Measurements from ENCODE around the gene OR5A2.
A peak's percentile ranks its signal among the peaks of the same experiment; 100 is the strongest.
"Not testable (repeated sequence)": the region's sequence is repeated elsewhere in the genome, so short reads cannot be mapped to it uniquely, and the experiment has no call there.

Gene OR5A2

DNA sequence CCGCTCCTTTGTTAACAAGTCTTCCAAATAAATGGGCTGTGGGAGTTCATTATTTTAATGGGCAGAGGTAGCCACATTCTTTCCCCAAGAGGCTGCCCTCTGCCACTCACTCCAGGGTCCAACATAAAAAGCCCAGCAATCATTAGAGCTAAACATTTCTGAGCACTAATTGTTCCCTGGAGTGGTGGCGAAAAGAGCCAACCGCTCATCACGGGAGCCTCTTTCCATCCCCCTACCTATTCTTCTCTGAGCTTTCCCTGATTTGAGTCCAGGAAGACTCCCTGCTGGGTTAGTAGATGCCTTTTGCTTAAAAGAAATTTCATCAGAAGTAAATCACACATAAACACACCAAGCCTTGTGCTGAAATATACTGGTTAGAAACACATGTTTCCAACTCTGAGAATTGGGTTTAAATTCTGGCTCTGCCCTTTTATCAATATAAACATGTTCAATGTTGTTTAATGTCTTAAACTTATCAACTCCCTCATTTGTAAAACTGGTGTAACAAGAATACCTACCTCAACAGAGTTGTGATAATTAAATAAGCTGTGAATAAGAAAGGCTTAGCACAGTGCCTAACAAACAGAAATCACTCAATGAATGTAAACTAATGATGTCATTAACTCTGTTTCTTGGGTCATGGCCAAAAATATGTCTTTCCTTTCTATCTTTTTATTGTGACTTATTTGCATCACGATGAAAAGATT, at the start of gene OR5A2:
OR5A2 (minus strand) TSS at position 53 of the 707 bp plus-strand sequence. CDS start 3,460 bp downstream, outside the sequence.
- DNase-seq = no peak
- in situ Hi-C loops (cut with HindIII; ENCODE audit: low pct_ligation_motif_present, low pct_unique_long_range_greater_than_20kb, low sequenced_read_pairs) = no loop called here

- in situ Hi-C loops (cut with HindIII; ENCODE audit: low pct_ligation_motif_present, low pct_unique_long_range_greater_than_20kb, low sequenced_read_pairs) = no loop called here
- no peak for DNase-seq
These were observed 49.0 kb upstream of the OR5A2 start for GRCh38 chr11:59475176-59475575.

- DNase-seq = no peak
- in situ Hi-C loops (cut with HindIII; ENCODE audit: low pct_ligation_motif_present, low pct_unique_long_range_greater_than_20kb, low sequenced_read_pairs) = no loop called here
These were observed 46.8 kb upstream of the OR5A2 start, which contains the start of gene OR4D10 for GRCh38 chr11:59473015-59473414. Gene OR4D10 (plus strand): TSS chr11:59473315. CDS start chr11:59477430, 4,115 bp downstream.

DNA sequence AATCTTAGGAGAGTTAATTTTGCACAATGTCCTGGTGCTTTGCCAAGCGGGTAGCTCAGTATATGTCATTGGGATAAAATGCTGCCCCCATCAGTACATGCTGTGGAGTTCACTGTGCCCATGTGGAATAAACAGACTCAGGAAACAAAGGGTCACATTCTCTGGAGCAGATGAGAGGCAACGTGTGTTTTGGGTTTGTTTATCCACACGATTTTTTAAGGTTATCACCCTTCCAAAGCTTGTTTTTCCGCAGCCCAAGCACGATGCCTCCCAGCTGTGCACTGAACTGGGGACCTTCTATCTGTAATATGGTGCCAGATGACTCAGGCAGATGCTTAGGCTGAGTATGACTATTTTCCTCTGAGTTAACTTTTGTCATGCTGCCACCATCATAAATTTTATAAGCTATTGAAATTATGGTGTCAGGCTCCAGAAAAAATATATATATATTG, 37.0 kb upstream of the OR5A2 start:
- in situ Hi-C loops (cut with HindIII; ENCODE audit: low pct_ligation_motif_present, low pct_unique_long_range_greater_than_20kb, low sequenced_read_pairs) = no loop called here
- DNase-seq = no peak

GRCh38 chr11:59459916-59460315, 33.7 kb upstream of the OR5A2 start:
- no peak for DNase-seq
- in situ Hi-C loops (cut with HindIII; ENCODE audit: low pct_ligation_motif_present, low pct_unique_long_range_greater_than_20kb, low sequenced_read_pairs) = no loop called here

GRCh38 chr11:59456661-59457060, 30.4 kb upstream of the OR5A2 start, which contains the start of gene OR4D6:
Gene OR4D6 (plus strand): TSS chr11:59456961. CDS start chr11:59456961, 0 bp downstream.
- in situ Hi-C loops (cut with HindIII; ENCODE audit: low pct_ligation_motif_present, low pct_unique_long_range_greater_than_20kb, low sequenced_read_pairs) = no loop called here
- no peak for DNase-seq

DNA sequence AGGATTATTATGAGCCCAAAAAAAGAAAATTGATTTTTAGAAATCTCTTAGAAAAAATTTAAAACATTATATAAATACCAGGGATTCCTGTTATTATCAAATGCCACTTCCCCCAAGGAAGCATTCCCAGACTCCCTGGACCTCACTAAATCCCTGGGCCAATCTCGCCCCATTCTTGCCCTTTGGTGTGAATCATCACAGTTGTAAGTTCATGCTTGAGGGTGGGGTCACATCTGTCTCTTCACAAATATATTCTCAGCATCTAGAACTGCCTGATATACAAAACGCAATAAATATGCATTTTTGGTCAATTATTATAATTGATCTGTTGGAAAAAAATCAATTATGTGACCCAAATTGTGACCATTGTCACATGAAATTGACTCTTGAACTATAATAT, 22.3 kb upstream of the OR5A2 start:
- in situ Hi-C loops (cut with HindIII; ENCODE audit: low pct_ligation_motif_present, low pct_unique_long_range_greater_than_20kb, low sequenced_read_pairs) = no loop called here
- DNase-seq = no peak

DNA sequence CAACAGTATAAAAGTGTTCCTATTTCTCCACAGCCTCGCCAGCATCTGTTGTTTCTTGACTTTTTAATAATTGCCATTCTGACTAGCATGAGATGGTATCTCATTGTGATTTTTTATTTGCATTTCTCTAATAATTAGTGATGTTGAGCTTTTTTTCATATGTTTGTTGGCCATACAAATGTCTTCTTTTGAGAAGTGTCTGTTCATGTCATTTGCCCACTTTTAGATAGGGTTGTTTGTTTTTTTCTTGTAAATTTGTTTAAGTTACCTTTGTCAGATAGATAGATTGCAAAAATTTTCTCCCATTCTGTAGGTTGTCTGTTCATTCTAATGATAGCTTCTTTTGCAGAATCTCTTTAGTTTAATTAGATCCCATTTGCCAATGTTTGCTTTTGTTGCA, 19.4 kb upstream of the OR5A2 start:
- in situ Hi-C loops (cut with HindIII; ENCODE audit: low pct_ligation_motif_present, low pct_unique_long_range_greater_than_20kb, low sequenced_read_pairs) = not testable (repeated sequence)

GRCh38 chr11:59437770-59438169, 11.6 kb upstream of the OR5A2 start:
- DNase-seq = no peak

More for the DNA sequence above, 19.4 kb upstream of the OR5A2 start:
- not testable (repeated sequence) for DNase-seq

GRCh38 chr11:59436169-59436568, 10.0 kb upstream of the OR5A2 start, which contains the start of gene OR5A1:
Gene OR5A1 (plus strand): TSS chr11:59436469. CDS start chr11:59443169, 6,700 bp downstream.
- in situ Hi-C loops (cut with HindIII; ENCODE audit: low pct_ligation_motif_present, low pct_unique_long_range_greater_than_20kb, low sequenced_read_pairs) = no loop called here
- DNase-seq = no peak

More at GRCh38 chr11:59437770-59438169, 11.6 kb upstream of the OR5A2 start:
- in situ Hi-C loops (cut with HindIII; ENCODE audit: low pct_ligation_motif_present, low pct_unique_long_range_greater_than_20kb, low sequenced_read_pairs) = no loop called here

GRCh38 chr11:59429924-59430516, 3.8 kb upstream of the OR5A2 start:
- in situ Hi-C loops (cut with HindIII; ENCODE audit: low pct_ligation_motif_present, low pct_unique_long_range_greater_than_20kb, low sequenced_read_pairs) = no loop called here
- peak; percentile 53 for DNase-seq

GRCh38 chr11:59427068-59427382, 812 bp upstream of the OR5A2 start:
- DNase-seq = no peak
- in situ Hi-C loops (cut with HindIII; ENCODE audit: low pct_ligation_motif_present, low pct_unique_long_range_greater_than_20kb, low sequenced_read_pairs) = no loop called here

DNA sequence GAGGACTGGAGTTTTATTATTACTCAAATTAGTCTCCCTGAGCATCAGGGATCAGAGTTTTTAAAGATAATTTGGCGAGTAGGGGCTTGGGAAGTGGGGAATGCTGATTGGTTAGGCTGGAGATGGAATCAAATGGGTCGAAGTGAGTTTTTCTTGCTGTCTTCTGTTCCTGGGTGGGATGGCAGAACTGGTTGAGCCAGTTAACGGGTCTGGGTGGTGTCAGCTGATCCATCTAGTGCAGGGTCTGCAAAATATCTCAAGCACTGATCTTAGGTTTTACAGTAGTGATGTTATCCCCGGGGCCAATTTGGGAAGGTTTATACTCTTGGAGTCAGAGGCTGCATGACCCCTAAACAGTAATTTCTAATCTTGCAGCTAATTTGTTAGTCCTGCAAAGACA, 1.1 kb downstream of the OR5A2 start:
- no peak for DNase-seq
- in situ Hi-C loops (cut with HindIII; ENCODE audit: low pct_ligation_motif_present, low pct_unique_long_range_greater_than_20kb, low sequenced_read_pairs) = no loop called here

GRCh38 chr11:59423835-59424234, 2.4 kb downstream of the OR5A2 start:
- DNase-seq = no peak
- in situ Hi-C loops (cut with HindIII; ENCODE audit: low pct_ligation_motif_present, low pct_unique_long_range_greater_than_20kb, low sequenced_read_pairs) = no loop called here

DNA sequence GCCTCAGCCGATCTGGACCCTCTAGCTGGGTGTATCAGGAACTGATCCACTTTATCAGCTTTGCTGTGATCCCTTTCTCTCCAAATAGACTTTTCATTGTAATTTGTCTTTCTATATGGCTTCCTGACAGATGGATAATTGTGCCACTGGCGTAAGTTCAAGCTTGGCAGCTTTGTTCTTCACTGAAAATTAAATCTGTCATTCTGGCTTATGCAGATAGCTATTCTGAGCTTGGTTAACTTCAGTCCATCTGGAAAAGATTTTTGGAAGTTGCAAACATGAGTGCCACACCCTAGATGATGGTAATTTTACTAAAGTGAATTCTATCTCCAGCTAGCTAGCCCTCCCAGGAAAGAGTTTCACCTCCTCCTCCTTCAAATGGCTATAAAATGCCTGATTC, 8.1 kb downstream of the OR5A2 start:
- DNase-seq = no peak
- in situ Hi-C loops (cut with HindIII; ENCODE audit: low pct_ligation_motif_present, low pct_unique_long_range_greater_than_20kb, low sequenced_read_pairs) = no loop called here

- in situ Hi-C loops (cut with HindIII; ENCODE audit: low pct_ligation_motif_present, low pct_unique_long_range_greater_than_20kb, low sequenced_read_pairs) = no loop called here
- DNase-seq = no peak
These were observed 9.2 kb downstream of the OR5A2 start for GRCh38 chr11:59417023-59417422.

DNA sequence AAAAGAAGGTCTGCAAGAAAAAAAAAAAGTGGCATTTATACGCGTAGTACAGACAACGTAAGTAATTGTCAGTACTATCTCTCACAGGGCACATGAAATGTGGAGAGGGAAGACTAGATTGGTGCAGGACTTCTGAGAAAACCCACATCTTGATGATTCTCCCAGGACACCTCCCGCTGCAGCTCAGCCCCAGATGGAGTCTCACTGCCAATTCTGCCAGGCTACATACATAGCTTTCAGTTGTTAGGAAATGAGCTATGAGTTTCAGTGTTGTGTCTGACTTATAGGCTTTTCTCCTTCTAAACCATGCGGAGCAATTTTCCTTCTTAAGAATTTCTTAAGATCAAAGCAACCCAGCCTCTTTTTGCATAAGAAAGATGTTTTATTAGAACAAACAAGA, 9.6 kb downstream of the OR5A2 start:
- in situ Hi-C loops (cut with HindIII; ENCODE audit: low pct_ligation_motif_present, low pct_unique_long_range_greater_than_20kb, low sequenced_read_pairs) = no loop called here
- no peak for DNase-seq

DNA sequence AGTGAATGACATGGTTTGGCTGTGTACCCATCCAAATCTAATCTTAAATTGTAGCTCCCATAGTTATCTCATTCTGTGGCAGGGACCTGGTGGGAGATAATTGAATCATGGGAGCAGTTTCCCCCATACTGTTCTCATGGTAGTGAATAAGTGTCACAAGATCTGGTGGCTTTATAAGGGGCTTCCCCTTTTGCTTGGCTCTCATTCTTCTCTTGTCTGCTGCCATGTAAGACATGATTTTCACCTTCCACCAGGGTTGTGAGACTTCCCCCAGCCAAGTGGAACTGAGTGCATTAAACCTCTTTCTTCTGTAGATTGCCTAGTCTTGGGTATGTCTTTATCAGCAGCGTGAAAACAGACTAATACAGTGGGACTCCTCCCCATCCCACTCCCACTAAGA, 11.1 kb downstream of the OR5A2 start:
- no peak for DNase-seq
- in situ Hi-C loops (cut with HindIII; ENCODE audit: low pct_ligation_motif_present, low pct_unique_long_range_greater_than_20kb, low sequenced_read_pairs) = no loop called here

- in situ Hi-C loops (cut with HindIII; ENCODE audit: low pct_ligation_motif_present, low pct_unique_long_range_greater_than_20kb, low sequenced_read_pairs) = no loop called here
- DNase-seq = no peak
These were observed 12.6 kb downstream of the OR5A2 start for GRCh38 chr11:59413646-59414045.

DNA sequence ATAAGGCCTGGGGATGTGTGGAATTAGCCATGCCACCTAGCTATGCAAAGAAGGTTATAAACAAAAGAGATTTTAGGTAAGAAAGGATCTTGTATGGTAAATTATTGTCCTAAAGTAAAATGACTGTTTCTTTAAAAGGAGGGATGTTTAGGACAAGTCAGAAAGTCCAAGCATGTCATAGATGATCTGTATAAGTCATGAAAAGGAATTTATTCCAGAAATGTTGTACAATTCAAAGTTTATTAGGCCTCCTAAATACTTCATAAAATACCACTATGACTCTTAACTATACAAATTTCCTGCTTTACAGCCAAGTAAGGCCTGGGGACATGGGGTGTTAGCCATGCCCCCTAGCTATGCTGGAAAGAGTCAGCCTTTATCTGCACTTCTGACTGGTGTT, 22.7 kb downstream of the OR5A2 start:
- in situ Hi-C loops (cut with HindIII; ENCODE audit: low pct_ligation_motif_present, low pct_unique_long_range_greater_than_20kb, low sequenced_read_pairs) = no loop called here
- no peak for DNase-seq
